Epithelial cell of proximal tubule (primary cell): Measurements from ENCODE around the gene GPANK1. TPM values are rescaled to one million over a fixed set of nuclear protein-coding genes. Genes with fewer than 3 reads are reported as not detected.

Source experiments
- DNase-seq: peaks from one replicate; pipeline ENCODE4 v3.0.0-alpha.2; 2011; ENCODE audit warnings: low read depth
- H3K4me3 ChIP-seq: 2 replicates; pipeline ENCODE4 v1.5.1; 2011; ENCODE audit warnings: low read depth, mild to moderate bottlenecking, low read length
- CTCF ChIP-seq: conservative IDR thresholded peaks from 2 replicates; pipeline ENCODE4 v1.5.1; 2012; ENCODE audit warnings: low read depth, mild to moderate bottlenecking, low read length
- total RNA-seq: library from RNA; depleted of rRNA; stranded (reverse); fragments of >200 nt; gene quantifications from 2 replicates; pipeline ENCODE4 v1.2.3, GENCODE V29; 2015

GPANK1 gene
- total RNA-seq, 1 donor from 2014 or later = 32.9 TPM

GRCh38 chr6:31701666-31702404 lies 37.0 kb upstream of the GPANK1 start:
- H3K4me3 ChIP-seq = peak overlapping the region; percentile 80
- no peak for TF ChIP-seq CTCF
- no peak for DNase-seq

GRCh38 chr6:31700740-31701401 lies 36.1 kb upstream of the GPANK1 start:
- no peak overlapping the region for H3K4me3 ChIP-seq
- TF ChIP-seq CTCF = no peak
- DNase-seq = no peak

GRCh38 chr6:31697555-31697954 lies 32.8 kb upstream of the GPANK1 start:
- DNase-seq = no peak
- no peak overlapping the region for H3K4me3 ChIP-seq
- TF ChIP-seq CTCF = no peak

- TF ChIP-seq CTCF = no peak
- DNase-seq = no peak
- no peak overlapping the region for H3K4me3 ChIP-seq
Observed at GRCh38 chr6:31693535-31693934, 28.7 kb upstream of the GPANK1 start.

GRCh38 chr6:31692886-31693285 lies 28.1 kb upstream of the GPANK1 start:
- no peak for TF ChIP-seq CTCF
- H3K4me3 ChIP-seq = no peak overlapping the region
- no peak for DNase-seq

- no peak for DNase-seq
- TF ChIP-seq CTCF = no peak
- H3K4me3 ChIP-seq = no peak overlapping the region
Observed at GRCh38 chr6:31692353-31692752, 27.6 kb upstream of the GPANK1 start.

GRCh38 chr6:31691564-31692108 lies 26.8 kb upstream of the GPANK1 start:
- H3K4me3 ChIP-seq = no peak overlapping the region
- no peak for TF ChIP-seq CTCF
- DNase-seq = no peak
